Breast epithelium (tissue), 4 donors: Measurements from ENCODE around the gene RPS24. TPM values are rescaled to one million over a fixed set of nuclear protein-coding genes. Genes with fewer than 3 reads are reported as not detected.

Experiments
- DNase-seq, 2 donors: peaks; one replicate each; pipeline ENCODE4 v3.0.0-alpha.2; 2019; ENCODE audit warnings: low spot score in 2 of 2
- H3K27ac ChIP-seq, 2 donors: fragments of 200-600 bp; sonication (generic) in 1 of 2; one replicate each; pipeline ENCODE4 v1.5.1; 2016 to 2019; ENCODE audit warnings: mild to moderate bottlenecking in 1 of 2
- H3K27me3 ChIP-seq, 2 donors: fragments of 200-600 bp; sonication (generic) in 1 of 2; one replicate each; pipeline versions ENCODE4 v1.5.1 to v1.6.0; 2017 to 2019; ENCODE audit warnings: control low read depth in 1 of 2, mild to moderate bottlenecking in 1 of 2
- H3K36me3 ChIP-seq: fragments of 200-600 bp; one replicate; pipeline ENCODE4 v1.5.1; 2019
- H3K4me1 ChIP-seq, 2 donors: fragments of 200-600 bp; sonication (generic); one replicate each; pipeline ENCODE4 v1.5.1; 2016 to 2019; ENCODE audit warnings: control low read depth in 1 of 2
- H3K4me3 ChIP-seq, 3 donors: fragments of 200-600 bp; sonication (generic); 1 replicate in 2 of 3; 2 replicates in 1 of 3; pipeline ENCODE4 v1.5.1; 2016 to 2019; ENCODE audit warnings: mild to moderate bottlenecking in 3 of 3, moderate library complexity in 2 of 3
- H3K9me3 ChIP-seq, 2 donors: fragments of 200-600 bp; sonication (generic) in 1 of 2; one replicate each; pipeline ENCODE4 v1.5.1; 2016 to 2019; ENCODE audit warnings: control low read depth in 1 of 2
- CTCF ChIP-seq, 3 donors: fragments of 450-650 bp; IDR thresholded peaks; one replicate each; pipeline ENCODE4 v1.5.1; 2016 to 2017; ENCODE audit warnings: antibody characterized with exemption in 3 of 3, mild to moderate bottlenecking in 3 of 3, moderate library complexity in 3 of 3
- POLR2A ChIP-seq: fragments of 450-650 bp; IDR thresholded peaks from one replicate; pipeline ENCODE4 v1.6.1; 2016; ENCODE audit warnings: antibody characterized with exemption, mild to moderate bottlenecking, moderate library complexity
- POLR2AphosphoS5 ChIP-seq, 3 donors: sonication (generic); formaldehyde crosslinking; IDR thresholded peaks; one replicate each; pipeline ENCODE4 v1.6.1; 2017; ENCODE audit warnings: antibody characterized with exemption in 3 of 3
- intact Hi-C: fragments of 100-400 bp; cut with DNase I; formaldehyde crosslinking; loops from one replicate; pipeline ENCODE4 v1.15.1; 2023; ENCODE audit warnings: low total_unique reads
- total RNA-seq, 3 donors: library from RNA; depleted of rRNA; stranded (reverse); fragments of >200 nt; gene quantifications; one replicate each; pipeline ENCODE4 v1.1.0, GENCODE V29; 2016

RPS24 gene
- total RNA-seq, 3 donors from 2014 or later = 2,814 to 3,927 (median 3,251) TPM

- intact Hi-C loops = no loop called here
- DNase-seq = no peak
- H3K27me3 ChIP-seq = no peaks in the 10 kb centered on the region
- H3K4me1 ChIP-seq = no peaks in the 10 kb centered on the region
- H3K36me3 ChIP-seq = peaks cover 21% of the 10 kb centered on the region
- H3K4me3 ChIP-seq = no peak overlapping the region
- H3K27ac ChIP-seq = no peak overlapping the region
- TF ChIP-seq CTCF (IDR thresholded peaks at IDR 0.05) (no peak), POLR2A (no peak), POLR2AphosphoS5 (IDR thresholded peaks at IDR 0.05) (no peak)
- no peaks in the 10 kb centered on the region for H3K9me3 ChIP-seq
These were observed 29.2 kb upstream of the RPS24 start for GRCh38 chr10:78004215-78005026.

- Histone ChIP-seq H3K36me3 (peaks cover 13% of the 10 kb centered on the region), H3K27me3 (no peaks in the 10 kb centered on the region), H3K9me3 (no peaks in the 10 kb centered on the region), H3K4me1 (no peaks in the 10 kb centered on the region), H3K27ac (no peak overlapping the region), H3K4me3 (no peak overlapping the region)
- TF ChIP-seq POLR2AphosphoS5 (IDR thresholded peaks at IDR 0.05) (no peak), CTCF (IDR thresholded peaks at IDR 0.05) (no peak), POLR2A (no peak)
- intact Hi-C loops = no loop called here
- no peak for DNase-seq
These were observed 26.5 kb upstream of the RPS24 start for GRCh38 chr10:78007172-78007571.

- Histone ChIP-seq H3K27ac (no peak overlapping the region), H3K4me1 (no peaks in the 10 kb centered on the region), H3K9me3 (no peaks in the 10 kb centered on the region), H3K27me3 (no peaks in the 10 kb centered on the region), H3K36me3 (peaks cover 9% of the 10 kb centered on the region), H3K4me3 (no peak overlapping the region)
- no peak for TF ChIP-seq CTCF (IDR thresholded peaks at IDR 0.05)
- no peak for TF ChIP-seq POLR2A
- TF ChIP-seq POLR2AphosphoS5 (IDR thresholded peaks at IDR 0.05) = no peak
- DNase-seq = no peak
- intact Hi-C loops = no loop called here
These were observed 24.0 kb upstream of the RPS24 start for GRCh38 chr10:78009662-78010061.

GRCh38 chr10:78010278-78010677 is 23.4 kb upstream of the RPS24 start:
- peaks cover 8% of the 10 kb centered on the region for H3K36me3 ChIP-seq

More at GRCh38 chr10:78010278-78010677, 23.4 kb upstream of the RPS24 start:
- Histone ChIP-seq H3K4me3 (no peak overlapping the region), H3K4me1 (no peaks in the 10 kb centered on the region), H3K27me3 (no peaks in the 10 kb centered on the region), H3K9me3 (no peaks in the 10 kb centered on the region), H3K27ac (no peak overlapping the region)
- no peak for DNase-seq
- intact Hi-C loops = no loop called here
- TF ChIP-seq POLR2AphosphoS5 (IDR thresholded peaks at IDR 0.05) (no peak), POLR2A (no peak), CTCF (IDR thresholded peaks at IDR 0.05) (no peak)
